GM12878 (cell line): ENCODE data around the gene ANKS1A. TPM values are rescaled to one million over a fixed set of nuclear protein-coding genes. Genes with fewer than 3 reads are reported as not detected.

Experiments
- ATAC-seq: fragments of 200-7000 bp; cut with Tn5 transposase; 3 replicates; pipeline ENCODE4 v1.9.1; 2020; ENCODE audit warnings: mild to moderate bottlenecking, moderate library complexity
- BruUV-seq: library from RNA; stranded (reverse); fragments of 400-500 nt; replicated peaks from 2 replicates; lab custom pipeline; 2021; lab: Mats Ljungman, UMichigan
- CTCF ChIA-PET: fragments of 300-600 bp; sonication (Branson Sonifier 250); formaldehyde crosslinking; extraction: SDS; loops from one replicate; lab custom pipeline; 2021; ENCODE audit warnings: inconsistent platforms; lab: Yijun Ruan, JAX
- POLR2A ChIA-PET: fragments of 350-600 bp; formaldehyde crosslinking; extraction: SDS; loops from one replicate; lab custom pipeline; 2021; ENCODE audit warnings: inconsistent platforms; lab: Charles Lee
- RAD21 ChIA-PET: fragments of 300-600 bp; sonication (Branson Sonifier 250); formaldehyde crosslinking; loops from one replicate; lab custom pipeline; 2023; ENCODE audit warnings: antibody characterized with exemption; ENCODE audit not compliant: unreplicated experiment; lab: Charles Lee
- SMC1A ChIA-PET: fragments of 300-600 bp; sonication (Branson Sonifier 250); formaldehyde crosslinking; loops from one replicate; lab custom pipeline; 2023; ENCODE audit not compliant: unreplicated experiment, uncharacterized antibody; lab: Charles Lee
- DNase-seq: peaks from one replicate; pipeline ENCODE4 v3.0.0-alpha.2; 2011; ENCODE audit warnings: low read depth, low spot score
- FAIRE-seq: peaks from 3 replicates; lab custom pipeline; 2011; peaks lifted over from hg19 to GRCh38; lab: Jason Lieb, UNC
- H2AFZ ChIP-seq: 2 replicates; pipeline ENCODE4 v1.6.0; 2011; ENCODE audit warnings: low read depth, low read length, control low read depth; ENCODE audit not compliant: control insufficient read depth
- H3K27ac ChIP-seq: 2 replicates; pipeline ENCODE4 v1.5.1; 2011; ENCODE audit warnings: control low read depth; ENCODE audit not compliant: control insufficient read depth, insufficient read depth
- H3K27me3 ChIP-seq, 2 experiments: replicated peaks in 1 of 2; 2 replicates each; pipeline versions ENCODE4 v1.6.0 to v1.6.1; 2011; ENCODE audit warnings: low read length in 1 of 2; ENCODE audit not compliant: control insufficient read depth in 2 of 2, insufficient read depth in 2 of 2
- H3K36me3 ChIP-seq, 2 experiments: 2 replicates each; pipeline ENCODE4 v1.5.1; 2011; ENCODE audit warnings: low read length in 1 of 2; ENCODE audit not compliant: control insufficient read depth in 2 of 2, insufficient read depth in 2 of 2
- H3K4me1 ChIP-seq: 2 replicates; pipeline ENCODE4 v1.6.1; 2011; ENCODE audit warnings: mild to moderate bottlenecking, low read length, moderate library complexity, mixed read lengths; ENCODE audit not compliant: control insufficient read depth, insufficient read depth
- H3K4me2 ChIP-seq: 2 replicates; pipeline ENCODE4 v1.6.0; 2011; ENCODE audit warnings: control low read depth; ENCODE audit not compliant: control insufficient read depth, insufficient read depth
- H3K4me3 ChIP-seq: fragments of 200-600 bp; sonication (generic); 2 replicates; pipeline ENCODE4 v1.5.1; 2016
- H3K79me2 ChIP-seq: 2 replicates; pipeline ENCODE4 v1.6.0; 2011; ENCODE audit warnings: low read length; ENCODE audit not compliant: control insufficient read depth, insufficient read depth
- H3K9ac ChIP-seq: 2 replicates; pipeline ENCODE4 v1.8.0; 2011; ENCODE audit warnings: low read length, control low read depth, mixed read lengths; ENCODE audit not compliant: control insufficient read depth, insufficient read depth
- H3K9me3 ChIP-seq: replicated peaks from 3 replicates; pipeline ENCODE4 v1.5.1; 2011; ENCODE audit warnings: mild to moderate bottlenecking, low read length; ENCODE audit not compliant: control insufficient read depth, insufficient read depth
- H4K20me1 ChIP-seq: 2 replicates; pipeline ENCODE4 v1.6.0; 2011; ENCODE audit not compliant: control insufficient read depth, insufficient read depth
- BCLAF1 ChIP-seq: fragments of 450-650 bp; IDR thresholded peaks from 2 replicates; pipeline ENCODE4 v1.6.1; 2017; ENCODE audit warnings: antibody characterized with exemption, mild to moderate bottlenecking, moderate library complexity
- BMI1 ChIP-seq: fragments of 450-650 bp; IDR thresholded peaks from 2 replicates; pipeline ENCODE4 v1.6.1; 2016; ENCODE audit warnings: mild to moderate bottlenecking, moderate library complexity, borderline replicate concordance
- CBFB ChIP-seq: IDR thresholded peaks from 2 replicates; pipeline ENCODE4 v1.6.1; 2016; ENCODE audit warnings: antibody characterized with exemption, low read depth
- CHD2 ChIP-seq: IDR thresholded peaks from 2 replicates; pipeline ENCODE4 v1.6.1; 2011; ENCODE audit warnings: low read depth, low read length, improper control_type of control experiment, borderline replicate concordance
- E2F8 ChIP-seq: fragments of 450-650 bp; IDR thresholded peaks from 2 replicates; pipeline ENCODE4 v1.6.1; 2018; ENCODE audit warnings: mild to moderate bottlenecking, low read depth, moderate library complexity; ENCODE audit not compliant: partially characterized antibody
- HCFC1 ChIP-seq: fragments of 150-350 bp; IDR thresholded peaks from 2 replicates; pipeline ENCODE4 v1.6.1; 2014; ENCODE audit warnings: low read length
- KDM1A ChIP-seq: fragments of 200-600 bp; sonication (generic); IDR thresholded peaks from 2 replicates; pipeline ENCODE4 v1.6.1; 2016; ENCODE audit warnings: borderline replicate concordance
- MAX ChIP-seq: IDR thresholded peaks from 2 replicates; pipeline ENCODE4 v1.6.1; 2012; ENCODE audit warnings: low read depth, low read length, improper control_type of control experiment
- MEF2B ChIP-seq: fragments of 450-650 bp; IDR thresholded peaks from 2 replicates; pipeline ENCODE4 v1.6.1; 2018; ENCODE audit warnings: mild to moderate bottlenecking, moderate library complexity; ENCODE audit not compliant: partially characterized antibody, poor library complexity, severe bottlenecking
- NKRF ChIP-seq: fragments of 450-650 bp; conservative IDR thresholded peaks from 2 replicates; pipeline ENCODE4 v1.6.1; 2017; ENCODE audit warnings: mild to moderate bottlenecking, moderate library complexity
- NR2C1 ChIP-seq: fragments of 450-650 bp; IDR thresholded peaks from 2 replicates; pipeline ENCODE4 v1.6.1; 2017; ENCODE audit warnings: antibody characterized with exemption, mild to moderate bottlenecking, moderate library complexity
- RELB ChIP-seq: fragments of 450-650 bp; IDR thresholded peaks from 2 replicates; pipeline ENCODE4 v1.6.1; 2017; ENCODE audit warnings: low read depth, mild to moderate bottlenecking, moderate library complexity
- SREBF2 ChIP-seq: IDR thresholded peaks from 2 replicates; pipeline ENCODE4 v1.6.1; 2012; ENCODE audit warnings: mild to moderate bottlenecking, low read length
- SUPT20H ChIP-seq: IDR thresholded peaks from 2 replicates; pipeline ENCODE4 v1.6.1; 2011; ENCODE audit warnings: low read depth, mild to moderate bottlenecking, low read length, moderate library complexity, borderline replicate concordance; ENCODE audit not compliant: control insufficient read depth
- WGBS: methylation state at CpG from one replicate; pipeline ENCODE4 v1.1.6; 2016; ENCODE audit warnings: low lambda C conversion rate; ENCODE audit not compliant: insufficient replicate concordance, insufficient coverage; ENCODE audit errors: missing lambda C conversion rate; 5-methylcytosine and 5-hydroxymethylcytosine counted together
- in situ Hi-C: fragments of 300-500 bp; cut with MboI; formaldehyde crosslinking; loops from 9 replicates; pipeline ENCODE4 v1.14.3; 2018; ENCODE audit warnings: mixed read lengths
- intact Hi-C: fragments of 100-400 bp; cut with micrococcal nuclease; formaldehyde crosslinking; loops from one replicate; pipeline ENCODE4 v1.14.2; 2022; ENCODE audit not compliant: unreplicated experiment
- polyA plus RNA-seq, 11 experiments: library from polyadenylated mRNA; depleted of rRNA in 4 of 11; unstranded in 6 of 11; stranded (reverse) in 5 of 11; fragments of >200 nt; fragmentation: Nextera tagmentation in 4 of 11; fragmentation: Illumina TruSeq in 1 of 11; extraction: Ambion mirVana in 4 of 11; extraction: Trizol in 1 of 11; gene quantifications; 1 replicate in 1 of 11; 2 replicates in 10 of 11; pipeline versions ENCODE4 v1.2.1 to v1.2.3, GENCODE V29; 2011 to 2016; ENCODE audit warnings: inconsistent platforms in 2 of 11, missing spikeins in 2 of 11, low read depth in 1 of 11
- total RNA-seq, 4 experiments: library from RNA; depleted of rRNA in 3 of 4; stranded (reverse); fragments of >200 nt in 3 of 4; fragmentation: Illumina TruSeq in 1 of 4; extraction: Trizol in 1 of 4; gene quantifications; 2 replicates each; pipeline versions ENCODE4 v1.2.1 to v1.2.3, GENCODE V29; 2013 to 2021

ANKS1A gene
- total and polyA plus RNA-seq, 10 of the 15 experiments (the other 5 are each of a cell fraction or from before 2014, with no cell fraction given): 0.60 to 7.0 (median 3.0) TPM

- in situ Hi-C loops (no loop called here), intact Hi-C loops (no loop called here)
- CTCF ChIA-PET: no interaction called here
- RAD21 ChIA-PET: no interaction called here
- H3K9me3 ChIP-seq: no peaks in the 10 kb centered on the region
- DNase-seq (no peak), FAIRE-seq (no peak), ATAC-seq (no peak)
- no peaks in the 10 kb centered on the region for H3K27me3 ChIP-seq
- H3K27ac ChIP-seq: no peak overlapping the region
- SMC1A ChIA-PET: no interaction called here
- H3K4me3 ChIP-seq: no peak overlapping the region
- 0 out of 2 replicates have a peak, but pooled peaks cover 3% of the 10 kb centered on the region for H3K4me1 ChIP-seq
- H3K9ac ChIP-seq: no peak overlapping the region
- H3K4me2 ChIP-seq: no peak overlapping the region
- no peaks in the 10 kb centered on the region for H3K79me2 ChIP-seq
- no peak overlapping the region for H2AFZ ChIP-seq
- no TSS peak for BruUV-seq
- POLR2A ChIA-PET: no interaction called here
- 48% methylated on average over 3 of the region's 3 CpGs for WGBS
- no peaks in the 10 kb centered on the region for H3K36me3 ChIP-seq
- H4K20me1 ChIP-seq: no peaks in the 10 kb centered on the region
- TF ChIP-seq CHD2 (no peak), BMI1 (no peak), KDM1A (no peak), CBFB (no peak), SREBF2 (no peak), NKRF (no peak), E2F8 (no peak), HCFC1 (no peak), RELB (no peak), MEF2B (no peak), BCLAF1 (no peak), NR2C1 (no peak), SUPT20H (no peak), MAX (no peak)
Measured at GRCh38 chr6:35044761-35045421, 155.8 kb downstream of the ANKS1A start.
